ENCODE results near the gene TMEM17.

GRCh38 chr2:62504657-62505056, 1.3 kb downstream of the TMEM17 start:
- no peak for TF ChIP-seq POLR2AphosphoS5 (IDR thresholded peaks at IDR 0.05)
- no peak for TF ChIP-seq EP300 (IDR thresholded peaks at IDR 0.05)
- no peak for TF ChIP-seq CTCF (IDR thresholded peaks at IDR 0.05)

Measured in gastroesophageal sphincter (tissue), 3 donors.